HCT116 (cell line): ENCODE measurements around the gene GRHPR. TPM values are rescaled to one million over a fixed set of nuclear protein-coding genes. Genes with fewer than 3 reads are reported as not detected.

ENCODE experiments used
- ATAC-seq: fragments of 200-7000 bp; cut with Tn5 transposase; 2 replicates; pipeline ENCODE4 v1.9.1; 2020; ENCODE audit warnings: mild to moderate bottlenecking, moderate library complexity
- BruUV-seq: library from RNA; stranded (reverse); fragments of 400-500 nt; replicated peaks from 2 replicates; lab custom pipeline; 2021; lab: Mats Ljungman, UMichigan
- CTCF ChIA-PET: fragments of 300-600 bp; sonication (Branson Sonifier 250); formaldehyde crosslinking; loops from one replicate; lab custom pipeline; 2021; ENCODE audit warnings: antibody characterized with exemption; lab: Charles Lee
- POLR2A ChIA-PET: fragments of 300-600, 350-600 bp; sonication (Branson Sonifier 250); formaldehyde crosslinking; loops from one replicate; lab custom pipeline; 2021; ENCODE audit warnings: antibody characterized with exemption; lab: Charles Lee
- RAD21 ChIA-PET, 2 experiments: fragments of 300-600 bp; sonication (Branson Sonifier 250); formaldehyde crosslinking; loops; one replicate each; lab custom pipeline; 2023; ENCODE audit warnings: low total read pairs in 2 of 2; ENCODE audit not compliant: uncharacterized antibody in 2 of 2, unreplicated experiment in 2 of 2, low non-redundant PET in 1 of 2; lab: Charles Lee
- DNase-seq: peaks from one replicate; pipeline ENCODE4 v3.0.0-alpha.2; 2010; ENCODE audit warnings: low read depth, low spot score
- H2AFZ ChIP-seq: fragments of 200-600 bp; shearing (Covaris generic), sonication (generic); 2 replicates; pipeline ENCODE4 v1.6.1; 2017; ENCODE audit warnings: low read depth, mixed run types, mixed read lengths, antibody characterized with exemption, low read length; ENCODE audit not compliant: poor library complexity, severe bottlenecking
- H3K27ac ChIP-seq: 2 replicates; pipeline ENCODE4 v1.5.1; 2012; ENCODE audit warnings: low read depth, low read length
- H3K27me3 ChIP-seq: fragments of 200-600 bp; sonication (generic); 2 replicates; pipeline ENCODE4 v1.6.1; 2016; ENCODE audit warnings: mixed run types, low read length, mixed read lengths; ENCODE audit not compliant: insufficient read depth
- H3K36me3 ChIP-seq, 2 experiments: fragments of 200-500 bp in 1 of 2; fragments of 200-600 bp in 1 of 2; sonication (Bioruptor generic) in 1 of 2; sonication (generic) in 1 of 2; 2 replicates each; pipeline versions ENCODE4 v1.5.1 to v1.6.1; 2014 to 2016; ENCODE audit warnings: low read length in 2 of 2, inconsistent platforms in 1 of 2, mixed read lengths in 1 of 2, mixed run types in 1 of 2; ENCODE audit not compliant: insufficient read depth in 2 of 2, control insufficient read depth in 1 of 2
- H3K4me1 ChIP-seq, 2 experiments: fragments of 200-600 bp in 1 of 2; sonication (generic) in 1 of 2; 2 replicates each; pipeline versions ENCODE4 v1.5.1 to v1.6.1; 2012 to 2017; ENCODE audit warnings: low read length in 2 of 2, inconsistent platforms in 1 of 2, mild to moderate bottlenecking in 1 of 2, mixed read lengths in 1 of 2, mixed run types in 1 of 2, moderate library complexity in 1 of 2; ENCODE audit not compliant: insufficient read depth in 2 of 2, control insufficient read depth in 1 of 2
- H3K4me2 ChIP-seq: fragments of 200-600 bp; sonication (generic); 2 replicates; pipeline ENCODE4 v1.6.1; 2017; ENCODE audit warnings: mixed run types, low read length, mixed read lengths
- H3K4me3 ChIP-seq, 2 experiments: fragments of 200-600 bp in 1 of 2; sonication (generic) in 1 of 2; replicated peaks in 1 of 2; 2 replicates each; pipeline ENCODE4 v1.5.1; 2011 to 2016; ENCODE audit warnings: low read length in 2 of 2, control low read depth in 1 of 2, low read depth in 1 of 2, mild to moderate bottlenecking in 1 of 2, mixed read lengths in 1 of 2, mixed run types in 1 of 2
- H3K79me2 ChIP-seq: fragments of 200-600 bp; sonication (generic); 2 replicates; pipeline ENCODE4 v1.6.1; 2017; ENCODE audit warnings: mild to moderate bottlenecking, mixed run types, low read length, moderate library complexity, mixed read lengths; ENCODE audit not compliant: insufficient read depth
- H3K9ac ChIP-seq: fragments of 200-600 bp; sonication (generic); 2 replicates; pipeline ENCODE4 v1.6.1; 2016; ENCODE audit warnings: low read length, mixed read lengths
- H3K9me2 ChIP-seq: fragments of 200-600 bp; sonication (generic), shearing (Covaris generic); 2 replicates; pipeline ENCODE4 v1.6.1; 2017; ENCODE audit warnings: mixed run types, mild to moderate bottlenecking, moderate library complexity; ENCODE audit not compliant: insufficient read depth
- H3K9me3 ChIP-seq, 2 experiments: fragments of 200-500 bp in 1 of 2; fragments of 200-600 bp in 1 of 2; sonication (Bioruptor generic) in 1 of 2; sonication (generic) in 1 of 2; 2 replicates each; pipeline ENCODE4 v1.6.1; 2014 to 2017; ENCODE audit warnings: low read length in 2 of 2, mixed read lengths in 2 of 2, inconsistent platforms in 1 of 2, low read depth in 1 of 2, mild to moderate bottlenecking in 1 of 2, mixed run types in 1 of 2, moderate library complexity in 1 of 2; ENCODE audit not compliant: control insufficient read depth in 1 of 2, insufficient read depth in 1 of 2
- H4K20me1 ChIP-seq: fragments of 200-600 bp; sonication (generic), shearing (Covaris generic); 2 replicates; pipeline ENCODE4 v1.6.1; 2017; ENCODE audit warnings: mixed run types, mild to moderate bottlenecking, moderate library complexity; ENCODE audit not compliant: insufficient read depth
- CEBPB ChIP-seq: IDR thresholded peaks from 2 replicates; pipeline ENCODE4 v1.6.1; 2012; ENCODE audit warnings: low read depth
- EZH2phosphoT487 ChIP-seq: fragments of 200-600 bp; IDR thresholded peaks from 2 replicates; pipeline ENCODE4 v1.6.1; 2018; ENCODE audit warnings: antibody characterized with exemption, borderline replicate concordance
- FOSL1 ChIP-seq: IDR thresholded peaks from 2 replicates; pipeline ENCODE4 v1.6.1; 2012; ENCODE audit warnings: low read depth
- POLR2A ChIP-seq: IDR thresholded peaks from 2 replicates; pipeline ENCODE4 v1.7.0; 2011; ENCODE audit warnings: borderline replicate concordance; ENCODE audit not compliant: insufficient read depth, insufficient read length; ENCODE audit errors: extremely low read depth
- SP1 ChIP-seq: IDR thresholded peaks from 2 replicates; pipeline ENCODE4 v1.6.1; 2012; ENCODE audit warnings: low read depth
- SRF ChIP-seq: IDR thresholded peaks from 2 replicates; pipeline ENCODE4 v1.6.1; 2012; ENCODE audit warnings: low read depth
- TCF7L2 ChIP-seq: IDR thresholded peaks from 2 replicates; pipeline ENCODE4 v1.7.0; 2011; ENCODE audit warnings: borderline replicate concordance, inconsistent platforms; ENCODE audit not compliant: insufficient read depth, insufficient read length; ENCODE audit errors: extremely low read depth
- YY1 ChIP-seq: IDR thresholded peaks from 2 replicates; pipeline ENCODE4 v1.6.1; 2011; ENCODE audit warnings: low read length, low read depth, moderate library complexity, mild to moderate bottlenecking; ENCODE audit not compliant: insufficient replicate concordance; ENCODE audit errors: extremely low read depth
- ZNF274 ChIP-seq: fragments of 200-500 bp; sonication (Bioruptor generic); IDR thresholded peaks from 2 replicates; pipeline ENCODE4 v1.6.1; 2014; ENCODE audit warnings: mild to moderate bottlenecking, low read depth, low read length, inconsistent platforms
- intact Hi-C: fragments of 100-400 bp; cut with micrococcal nuclease; formaldehyde crosslinking; loops from 2 replicates; pipeline ENCODE4 v1.10.0; 2022
- total RNA-seq: library from RNA; stranded (reverse); gene quantifications from one replicate; pipeline ENCODE4 v1.2.1, GENCODE V29; 2021; ENCODE audit not compliant: unreplicated experiment
- TF ChIP-seq, protein P1 (sequence below), 3 experiments: fragments of 200-600 bp in 1 of 3; sonication (generic) in 1 of 3; IDR thresholded peaks in 2 of 3; conservative IDR thresholded peaks in 1 of 3; 2 replicates each; pipeline ENCODE4 v1.5.1; 2012 to 2017; ENCODE audit warnings: low read depth in 2 of 3, low read length in 2 of 3, antibody characterized with exemption in 1 of 3, borderline replicate concordance in 1 of 3, control low read depth in 1 of 3, mild to moderate bottlenecking in 1 of 3, mixed read lengths in 1 of 3, mixed run types in 1 of 3, moderate library complexity in 1 of 3; ENCODE audit not compliant: insufficient read depth in 1 of 3
- TF ChIP-seq, protein P2 (sequence below): IDR thresholded peaks from 2 replicates; pipeline ENCODE4 v1.6.1; 2012
- TF ChIP-seq, protein P3 (sequence below): IDR thresholded peaks from 2 replicates; pipeline ENCODE4 v1.6.1; 2012

Gene GRHPR
- total RNA-seq, 1 experiment from 2014 or later: 106 TPM

DNA sequence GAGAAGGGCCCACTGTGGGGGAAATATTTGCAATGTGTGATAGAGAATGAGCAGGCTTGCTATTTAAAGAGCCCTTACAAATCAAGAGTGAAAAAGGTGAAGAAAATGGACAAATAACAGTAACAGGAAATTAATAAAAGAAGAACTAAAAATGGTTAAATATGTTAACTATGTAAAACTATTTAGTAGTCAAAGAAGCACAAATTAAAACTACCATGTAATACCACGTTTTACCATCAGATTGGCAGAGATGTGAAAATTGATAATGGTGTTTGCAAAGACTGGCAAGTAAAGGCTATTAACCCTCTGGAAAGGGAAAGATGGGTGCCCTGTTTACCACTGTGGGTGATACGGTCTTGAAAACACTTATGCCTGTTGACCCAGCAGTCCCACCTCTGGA is 23.2 kb upstream of the GRHPR start:
- ChIA-PET POLR2A (no interaction called here), RAD21 (no interaction called here), CTCF (no interaction called here)
- no peaks in the 10 kb centered on the region; a peak in 1 of 4 replicates for H3K36me3 ChIP-seq
- no peak for ATAC-seq
- H3K9me3 ChIP-seq: no peaks in the 10 kb centered on the region
- H3K9me2 ChIP-seq: no peaks in the 10 kb centered on the region
- H4K20me1 ChIP-seq: no peaks in the 10 kb centered on the region
- H3K4me1 ChIP-seq: peaks cover 7 to 14% of the 10 kb centered on the region in 2 experiments
- H3K27ac ChIP-seq: no peak overlapping the region
- DNase-seq: no peak
- H2AFZ ChIP-seq: no peak overlapping the region
- BruUV-seq: no TSS peak
- no peak overlapping the region for H3K9ac ChIP-seq
- intact Hi-C loops: loop anchor here (10.0 kb wide), 1 partner anchor 525 kb away; no protein-coding TSS in a partner anchor
- H3K27me3 ChIP-seq: no peaks in the 10 kb centered on the region
- TF ChIP-seq TCF7L2 (no peak), SRF (no peak), POLR2A (no peak), FOSL1 (no peak), EZH2phosphoT487 (no peak), ZNF274 (no peak), SP1 (no peak), CEBPB (no peak), YY1 (no peak)
- TF ChIP-seq, protein P1, sequence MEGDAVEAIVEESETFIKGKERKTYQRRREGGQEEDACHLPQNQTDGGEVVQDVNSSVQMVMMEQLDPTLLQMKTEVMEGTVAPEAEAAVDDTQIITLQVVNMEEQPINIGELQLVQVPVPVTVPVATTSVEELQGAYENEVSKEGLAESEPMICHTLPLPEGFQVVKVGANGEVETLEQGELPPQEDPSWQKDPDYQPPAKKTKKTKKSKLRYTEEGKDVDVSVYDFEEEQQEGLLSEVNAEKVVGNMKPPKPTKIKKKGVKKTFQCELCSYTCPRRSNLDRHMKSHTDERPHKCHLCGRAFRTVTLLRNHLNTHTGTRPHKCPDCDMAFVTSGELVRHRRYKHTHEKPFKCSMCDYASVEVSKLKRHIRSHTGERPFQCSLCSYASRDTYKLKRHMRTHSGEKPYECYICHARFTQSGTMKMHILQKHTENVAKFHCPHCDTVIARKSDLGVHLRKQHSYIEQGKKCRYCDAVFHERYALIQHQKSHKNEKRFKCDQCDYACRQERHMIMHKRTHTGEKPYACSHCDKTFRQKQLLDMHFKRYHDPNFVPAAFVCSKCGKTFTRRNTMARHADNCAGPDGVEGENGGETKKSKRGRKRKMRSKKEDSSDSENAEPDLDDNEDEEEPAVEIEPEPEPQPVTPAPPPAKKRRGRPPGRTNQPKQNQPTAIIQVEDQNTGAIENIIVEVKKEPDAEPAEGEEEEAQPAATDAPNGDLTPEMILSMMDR (IDR thresholded peaks at IDR 0.05 in 2 of 3, conservative IDR thresholded peaks at IDR 0.05 in 1 of 3; ENCODE audit: borderline replicate concordance in 1 of 3, insufficient read depth in 1 of 3, low read depth in 2 of 3, low read length in 2 of 3): no peak
- TF ChIP-seq, protein P2, sequence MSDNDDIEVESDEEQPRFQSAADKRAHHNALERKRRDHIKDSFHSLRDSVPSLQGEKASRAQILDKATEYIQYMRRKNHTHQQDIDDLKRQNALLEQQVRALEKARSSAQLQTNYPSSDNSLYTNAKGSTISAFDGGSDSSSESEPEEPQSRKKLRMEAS: no peak
- TF ChIP-seq, protein P3, sequence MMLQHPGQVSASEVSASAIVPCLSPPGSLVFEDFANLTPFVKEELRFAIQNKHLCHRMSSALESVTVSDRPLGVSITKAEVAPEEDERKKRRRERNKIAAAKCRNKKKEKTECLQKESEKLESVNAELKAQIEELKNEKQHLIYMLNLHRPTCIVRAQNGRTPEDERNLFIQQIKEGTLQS: no peak
- no peak overlapping the region for H3K4me2 ChIP-seq
- H3K79me2 ChIP-seq: no peaks in the 10 kb centered on the region
- no peak overlapping the region for H3K4me3 ChIP-seq
